GM18508 (cell line): ENCODE results near the gene ARHGAP11A.

Experiments
- ATAC-seq: cut with Tn5 transposase; IDR thresholded peaks from one replicate; pipeline ENCODE4 v1.9.1; 2021; ENCODE audit warnings: moderate number of reproducible peaks; ENCODE audit not compliant: insufficient read depth, unreplicated experiment

Gene ARHGAP11A

DNA sequence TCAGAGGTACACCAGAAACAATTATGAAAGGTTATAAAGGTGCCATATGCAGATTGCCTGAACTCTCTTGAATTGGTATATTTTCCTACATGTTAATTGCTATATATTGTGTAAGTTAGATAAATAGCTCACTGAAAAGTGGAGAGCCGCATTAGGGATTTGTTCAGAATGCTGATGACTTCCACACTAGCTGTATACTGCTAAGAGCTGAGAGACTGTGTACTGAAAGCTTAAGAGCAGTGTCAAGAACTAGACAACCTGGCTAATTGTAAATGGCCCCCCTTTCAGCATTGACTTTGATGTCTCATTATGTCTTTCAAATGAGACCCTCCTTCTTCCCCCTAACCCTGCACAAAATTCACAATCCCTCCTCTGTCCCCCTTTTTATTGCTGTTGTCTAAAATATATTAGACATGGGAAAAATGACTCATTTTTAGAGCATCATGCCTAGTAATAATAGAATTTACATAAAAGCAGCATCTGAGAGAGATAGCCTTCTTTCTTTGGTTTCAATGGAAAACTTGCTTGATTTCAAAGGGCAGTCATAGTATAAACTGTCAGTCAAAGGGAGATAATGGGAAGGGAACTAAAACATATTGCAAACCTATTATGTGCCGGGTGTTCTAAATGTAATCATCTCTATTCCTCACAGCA lies 67.8 kb downstream of the ARHGAP11A start:
- ATAC-seq = no peak

DNA sequence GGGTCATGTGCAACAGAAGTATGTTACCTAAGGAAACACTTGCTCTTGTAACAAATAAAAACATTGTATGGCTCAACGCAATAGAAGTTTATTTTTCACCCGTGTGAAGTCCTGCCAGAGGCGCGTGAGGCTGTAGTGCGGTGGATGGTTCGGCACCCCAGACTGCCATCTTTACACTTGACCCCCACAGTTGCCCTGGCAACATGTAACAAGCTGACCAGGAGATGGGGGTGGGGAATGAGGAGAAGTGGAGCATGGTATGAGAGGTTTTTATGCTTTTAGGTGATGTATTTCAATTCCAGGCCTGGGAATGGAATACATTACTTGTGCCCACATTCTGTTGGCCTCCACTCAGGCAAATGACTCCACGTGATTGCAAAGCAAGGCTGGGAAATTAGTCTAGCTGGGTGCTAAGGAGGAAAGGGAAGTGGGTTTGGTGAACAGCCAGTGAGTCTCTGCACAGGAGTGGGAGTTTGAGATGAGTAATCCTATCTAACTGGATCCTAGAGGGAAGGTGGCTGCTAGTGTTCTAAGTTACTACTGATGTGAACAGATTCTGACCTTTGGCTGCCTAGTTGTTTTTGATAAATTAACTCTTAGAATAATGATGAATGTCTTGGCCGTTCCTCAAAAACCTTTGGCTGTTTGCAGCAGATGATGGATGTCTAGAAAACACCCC lies 68.7 kb downstream of the ARHGAP11A start:
- ATAC-seq = no peak

DNA sequence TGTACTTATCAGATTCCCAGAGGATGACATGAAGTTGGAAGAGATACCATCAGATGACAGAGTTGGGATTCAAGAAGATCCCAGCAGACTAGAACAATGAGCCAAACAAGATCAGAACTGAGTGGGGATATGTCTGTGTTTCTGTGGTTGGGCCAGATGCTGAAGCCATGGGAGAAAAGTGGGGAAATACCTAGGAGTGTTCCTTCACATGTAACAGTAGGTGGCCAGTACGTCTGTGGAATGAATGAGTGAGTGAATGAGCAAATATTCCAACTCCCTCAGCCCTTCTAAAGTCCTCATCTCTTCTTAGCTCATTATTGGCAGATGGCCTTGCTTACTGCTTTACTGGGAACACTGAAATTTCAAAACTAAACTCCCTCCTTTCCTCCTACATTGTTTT lies 70.3 kb downstream of the ARHGAP11A start:
- ATAC-seq = no peak

DNA sequence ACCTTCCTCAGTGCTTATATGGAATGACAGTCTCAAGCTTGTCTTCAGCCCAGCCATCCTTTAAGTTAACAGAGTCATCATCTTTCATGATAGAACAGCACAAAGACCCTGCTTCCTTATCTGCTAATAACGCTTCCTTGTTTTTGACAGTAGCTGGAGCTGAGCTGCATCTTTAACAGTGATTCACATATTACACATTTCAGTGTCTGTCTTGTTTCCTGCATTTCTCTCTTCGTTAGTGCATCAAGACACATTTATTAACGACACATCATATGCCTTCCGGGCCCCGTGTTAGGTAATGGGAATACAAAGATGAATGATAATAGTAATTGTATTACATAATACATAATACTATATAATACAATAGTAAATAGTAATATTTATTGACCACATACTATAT lies 72.3 kb downstream of the ARHGAP11A start:
- no peak for ATAC-seq

DNA sequence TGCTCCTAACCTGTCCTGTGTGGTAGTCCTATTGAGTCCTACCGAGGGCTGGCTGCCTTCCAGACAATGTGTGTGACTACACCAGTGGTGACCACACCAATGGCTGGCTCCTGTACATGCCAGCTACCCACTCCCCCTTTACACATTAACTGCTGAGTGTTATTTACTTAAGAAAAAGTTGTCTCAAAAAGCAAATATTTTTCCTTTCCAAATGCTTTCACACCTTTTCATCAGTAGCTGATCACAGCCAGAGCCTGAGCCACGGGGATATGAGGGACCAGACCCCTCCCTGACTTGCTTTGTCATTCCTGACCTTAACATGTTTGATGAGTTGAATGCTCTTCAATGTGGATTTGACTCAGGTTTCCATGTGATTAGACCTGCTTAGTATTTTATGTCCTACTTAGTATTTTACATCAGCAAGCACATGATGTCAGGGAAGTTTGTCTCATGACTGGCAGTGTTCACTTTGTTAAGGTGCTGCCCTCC lies 72.9 kb downstream of the ARHGAP11A start:
- no peak for ATAC-seq
